ENCODE results near the gene DYNC2LI1. TPM values are rescaled to one million over a fixed set of nuclear protein-coding genes. Genes with fewer than 3 reads are reported as not detected.

The DYNC2LI1 gene
- polyA plus RNA-seq, 4 donors = 36.8 to 101 (median 80.6) TPM

DNA sequence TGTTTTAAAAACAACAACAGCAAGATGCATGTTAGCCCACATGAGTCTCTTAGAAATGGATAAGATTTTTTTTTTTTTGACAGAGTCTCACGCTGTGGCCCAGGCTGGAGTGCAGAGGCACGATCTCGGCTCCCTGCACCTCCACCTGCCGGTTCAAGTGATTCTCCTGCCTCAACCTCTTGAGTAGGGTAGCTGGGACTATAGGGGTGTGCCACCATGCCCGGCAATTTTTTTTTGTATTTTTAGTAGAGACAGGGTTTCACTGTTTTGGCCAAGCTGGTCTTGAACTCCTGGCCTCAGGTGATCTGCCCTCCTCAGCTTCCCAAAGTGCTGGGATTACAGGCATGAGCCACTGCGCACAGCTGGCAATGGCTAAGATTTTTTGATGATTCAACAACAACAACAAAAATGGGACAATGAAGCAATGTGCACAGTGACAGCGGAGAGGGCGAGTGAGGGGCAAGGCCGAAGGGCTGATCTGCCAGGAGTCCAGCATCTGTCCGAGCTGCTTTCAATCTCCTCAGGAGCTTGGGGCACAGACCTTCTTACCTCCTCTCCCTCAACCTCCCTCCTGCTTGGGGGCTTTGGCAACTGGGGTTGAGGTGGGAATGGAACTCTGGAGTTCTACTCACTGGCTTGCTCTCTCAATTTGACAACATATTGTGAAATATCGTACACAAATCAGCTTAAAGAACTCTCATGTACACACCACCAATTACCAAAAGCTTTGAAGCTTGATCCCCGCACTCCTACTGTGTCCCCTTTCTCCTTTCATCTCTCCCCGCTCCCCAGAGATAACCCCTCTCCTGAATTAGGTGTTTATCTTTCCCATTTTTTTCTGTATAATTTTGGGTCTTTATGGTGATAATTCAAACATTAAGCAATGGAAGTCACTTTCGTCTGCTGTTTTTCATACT lies 68.4 kb downstream of the DYNC2LI1 start:
- no peak for DNase-seq (ENCODE audit: low read depth in 4 of 4, low spot score in 3 of 4)

DNA sequence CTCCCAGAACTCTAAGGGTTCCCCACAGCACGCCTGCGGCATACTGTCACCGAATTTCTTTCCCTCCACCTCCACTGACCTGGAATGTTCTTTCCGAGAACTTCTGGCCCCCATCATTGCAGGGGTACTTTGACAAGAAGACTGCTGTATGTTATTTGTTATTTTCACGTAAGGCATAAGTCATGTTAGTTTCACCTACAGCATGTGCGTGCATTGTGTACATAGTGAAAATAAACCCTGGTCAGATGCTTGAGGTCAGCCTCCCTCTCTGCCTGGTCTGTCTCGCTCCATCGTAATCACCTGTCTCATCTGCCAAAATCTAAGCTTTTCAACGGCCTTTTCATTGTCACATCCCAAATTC lies 69.0 kb downstream of the DYNC2LI1 start:
- DNase-seq (ENCODE audit: low read depth in 4 of 4, low spot score in 3 of 4) = no peak

DNA sequence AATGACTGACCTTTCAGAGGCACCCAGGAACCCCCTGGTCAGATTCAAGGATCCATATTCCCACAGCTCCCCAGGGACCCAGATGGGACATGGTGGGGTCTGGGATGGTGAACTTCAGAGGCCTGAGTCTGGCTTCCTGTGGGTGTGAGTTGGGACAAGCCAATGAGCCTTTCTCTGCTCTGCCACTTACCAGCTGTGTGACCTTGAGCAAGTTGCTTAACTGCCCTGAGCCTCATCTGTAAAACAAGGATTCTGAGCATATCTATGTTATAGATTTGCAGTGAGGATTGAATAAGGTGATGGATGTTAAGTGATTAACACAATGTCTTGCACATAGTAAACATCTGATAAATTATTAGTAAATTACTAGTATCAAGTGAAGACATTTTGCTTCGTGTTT lies 71.3 kb downstream of the DYNC2LI1 start:
- DNase-seq (ENCODE audit: low read depth in 4 of 4, low spot score in 3 of 4) = no peak

DNA sequence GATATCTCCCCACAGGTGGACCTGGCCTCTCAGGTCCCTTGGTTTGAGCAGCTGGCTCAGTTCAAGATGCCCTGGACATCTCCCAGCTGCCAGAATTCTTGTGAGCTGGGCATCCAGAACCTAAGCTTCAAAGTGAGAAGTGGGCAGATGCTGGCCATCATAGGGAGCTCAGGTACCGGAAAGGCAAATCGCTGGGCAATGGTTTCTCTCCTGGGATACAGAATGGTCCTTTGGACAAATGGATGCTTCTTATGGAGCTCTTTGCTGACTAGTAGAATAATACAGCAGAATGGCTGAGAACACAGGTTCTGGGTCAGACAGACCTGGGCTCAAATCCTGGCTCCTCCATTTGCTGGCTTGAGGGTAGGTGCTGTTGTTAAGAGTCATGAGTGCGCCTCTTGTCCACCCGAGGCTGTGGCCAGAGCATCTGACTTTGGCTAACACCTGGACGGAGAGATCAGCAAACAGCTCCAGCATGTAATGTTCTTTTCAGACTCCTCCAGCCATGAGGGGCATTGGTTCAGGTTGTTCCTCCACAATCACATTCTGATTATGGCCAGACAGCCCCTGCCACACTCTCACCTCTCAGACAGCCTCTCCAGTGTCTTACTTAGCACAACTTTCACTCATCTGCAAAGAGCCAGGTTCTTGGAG lies 72.4 kb downstream of the DYNC2LI1 start:
- no peak for DNase-seq (ENCODE audit: low read depth in 4 of 4, low spot score in 3 of 4)

DNA sequence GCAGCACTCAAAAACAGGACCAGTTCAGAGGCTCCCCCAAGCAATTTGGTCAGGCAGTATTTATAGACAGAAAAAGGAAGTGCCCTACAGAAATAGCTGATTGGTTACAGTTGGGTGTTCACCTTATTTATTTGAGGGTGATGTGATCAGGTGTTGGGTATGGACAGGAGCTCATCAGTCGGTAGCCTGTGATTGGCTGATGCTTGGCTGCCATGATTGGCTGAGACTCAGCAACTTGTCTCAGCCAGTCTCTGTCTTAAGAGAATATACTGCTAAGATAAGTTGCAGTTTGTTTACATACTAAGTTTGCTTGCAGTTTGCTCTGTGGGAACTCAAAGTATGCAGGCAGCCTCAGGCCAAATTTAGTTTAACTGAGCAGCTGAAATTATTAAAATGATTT lies 74.4 kb downstream of the DYNC2LI1 start:
- DNase-seq (ENCODE audit: low read depth in 4 of 4, low spot score in 3 of 4) = no peak

DNA sequence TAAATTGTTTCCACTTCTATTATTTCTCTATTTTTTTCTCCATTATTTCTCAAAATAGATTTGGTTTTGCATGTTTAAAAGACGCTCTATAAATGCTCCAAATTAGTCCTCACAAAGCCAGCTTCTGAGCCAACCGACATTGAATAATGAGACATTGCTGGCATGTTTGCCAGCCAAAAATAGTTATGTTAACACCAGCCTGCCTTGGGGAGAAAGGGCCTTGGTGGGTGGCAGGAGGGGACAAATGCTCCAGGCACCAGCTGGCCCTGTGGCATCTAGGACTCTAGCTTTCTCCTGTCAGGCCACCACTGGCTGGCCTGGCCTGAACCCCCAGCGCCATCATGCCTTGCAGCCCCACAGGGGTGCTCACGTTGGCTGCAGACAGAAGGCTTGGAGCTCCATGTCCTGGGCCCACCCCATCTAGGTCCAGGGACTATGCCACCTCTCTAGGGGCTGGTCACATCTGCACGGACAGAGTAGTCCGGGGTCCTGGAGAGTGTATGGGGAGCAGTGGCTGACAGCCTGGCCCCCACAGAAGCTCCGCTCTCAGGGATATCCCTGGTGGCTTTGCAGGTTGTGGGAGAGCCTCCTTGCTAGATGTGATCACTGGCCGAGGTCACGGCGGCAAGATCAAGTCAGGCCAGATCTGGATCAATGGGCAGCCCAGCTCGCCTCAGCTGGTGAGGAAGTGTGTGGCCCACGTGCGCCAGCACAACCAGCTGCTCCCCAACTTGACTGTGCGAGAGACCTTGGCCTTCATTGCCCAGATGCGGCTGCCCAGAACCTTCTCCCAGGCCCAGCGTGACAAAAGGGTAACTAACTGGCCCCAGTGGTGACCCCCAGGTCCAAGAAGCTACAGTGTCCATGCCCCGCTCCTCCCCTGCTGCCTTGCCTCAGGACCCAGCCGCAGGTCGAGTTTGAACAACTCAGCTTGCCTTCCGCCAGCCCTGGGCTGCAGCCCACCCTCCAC lies 77.5 kb downstream of the DYNC2LI1 start:
- DNase-seq (ENCODE audit: low read depth in 4 of 4, low spot score in 3 of 4) = no peak

DNA sequence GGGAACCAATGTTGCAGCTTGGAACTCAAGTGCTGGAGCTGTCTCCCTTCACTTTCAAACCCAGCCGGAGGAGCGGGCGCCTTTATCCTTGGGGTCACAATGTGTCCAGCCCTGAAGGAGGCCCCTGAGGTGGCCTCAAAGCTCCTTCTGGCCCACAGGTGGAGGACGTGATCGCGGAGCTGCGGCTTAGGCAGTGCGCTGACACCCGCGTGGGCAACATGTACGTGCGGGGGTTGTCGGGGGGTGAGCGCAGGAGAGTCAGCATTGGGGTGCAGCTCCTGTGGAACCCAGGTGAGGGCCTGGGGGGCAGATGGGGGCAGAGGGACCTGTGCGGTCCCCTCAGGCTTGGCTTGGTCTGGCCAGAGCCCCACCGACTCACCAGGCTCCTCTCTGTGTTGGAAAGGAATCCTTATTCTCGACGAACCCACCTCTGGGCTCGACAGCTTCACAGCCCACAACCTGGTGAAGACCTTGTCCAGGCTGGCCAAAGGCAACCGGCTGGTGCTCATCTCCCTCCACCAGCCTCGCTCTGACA lies 78.4 kb downstream of the DYNC2LI1 start:
- no peak for DNase-seq (ENCODE audit: low read depth in 4 of 4, low spot score in 3 of 4)

DNA sequence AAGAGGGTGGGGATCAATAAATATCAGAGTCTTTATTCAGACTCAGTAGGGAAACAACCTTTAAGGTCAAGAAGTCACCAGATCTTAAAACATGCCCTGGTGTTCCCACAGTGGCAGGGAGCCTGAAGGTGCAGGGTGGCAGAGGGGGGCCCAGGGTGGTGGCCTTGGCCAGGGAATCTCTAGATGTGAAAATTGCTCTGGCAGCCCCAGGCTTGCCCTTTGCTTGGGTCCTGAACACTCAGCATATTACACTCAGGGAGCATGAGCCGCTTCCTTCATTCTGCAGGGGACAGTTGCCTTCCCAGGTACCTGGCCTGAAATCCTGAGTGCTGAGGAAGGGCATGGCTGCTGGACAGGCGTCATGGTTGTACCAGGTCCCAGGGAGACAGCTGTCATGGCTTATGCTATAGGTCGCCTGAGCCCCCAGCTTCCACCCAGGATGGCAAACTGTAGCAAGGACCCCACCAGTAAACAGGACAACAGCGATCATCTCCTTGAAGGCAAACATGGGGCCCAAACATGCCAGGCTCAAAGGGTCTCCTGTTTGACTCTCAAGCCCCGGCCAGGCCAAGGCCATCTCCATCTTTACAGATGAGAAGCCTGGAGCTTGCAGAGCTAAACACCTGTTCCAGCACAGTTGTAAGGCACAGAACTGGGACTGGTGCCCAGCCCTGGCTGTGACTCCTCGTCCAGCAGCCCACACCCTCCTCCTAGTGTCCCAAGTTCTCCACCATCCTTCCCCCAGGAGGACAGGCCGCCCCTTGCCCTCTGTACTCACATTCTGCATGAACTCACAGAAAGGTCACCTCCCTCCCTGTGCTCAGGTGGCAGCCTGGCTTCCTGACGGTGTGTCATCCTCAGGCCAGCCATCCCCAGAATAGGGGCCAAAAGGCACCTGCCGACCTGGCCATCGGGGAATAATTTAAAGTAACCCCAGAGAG lies 79.6 kb downstream of the DYNC2LI1 start:
- no peak for DNase-seq (ENCODE audit: low read depth in 4 of 4, low spot score in 3 of 4)

DNA sequence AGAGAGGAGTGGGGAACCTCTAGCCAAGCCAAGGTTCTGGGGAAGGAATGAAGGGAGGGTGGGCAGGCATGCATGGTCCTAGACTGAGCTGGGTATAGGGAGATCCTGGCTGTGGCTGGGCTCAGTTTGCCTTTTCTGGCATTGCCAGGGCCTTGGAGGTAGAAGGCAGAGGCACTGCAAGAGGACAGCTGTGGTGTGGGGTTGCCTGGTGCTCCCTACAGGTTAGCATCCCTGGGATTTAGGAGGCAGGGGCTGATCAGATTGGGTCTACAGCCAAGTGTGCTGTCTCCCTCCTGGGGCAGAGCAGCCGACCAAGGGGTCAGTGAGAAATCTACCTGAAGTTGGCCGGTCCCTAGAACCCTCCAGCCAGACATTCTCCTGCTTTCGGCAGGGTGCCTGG lies 80.8 kb downstream of the DYNC2LI1 start:
- no peak for DNase-seq (ENCODE audit: low read depth in 4 of 4, low spot score in 3 of 4)

DNA sequence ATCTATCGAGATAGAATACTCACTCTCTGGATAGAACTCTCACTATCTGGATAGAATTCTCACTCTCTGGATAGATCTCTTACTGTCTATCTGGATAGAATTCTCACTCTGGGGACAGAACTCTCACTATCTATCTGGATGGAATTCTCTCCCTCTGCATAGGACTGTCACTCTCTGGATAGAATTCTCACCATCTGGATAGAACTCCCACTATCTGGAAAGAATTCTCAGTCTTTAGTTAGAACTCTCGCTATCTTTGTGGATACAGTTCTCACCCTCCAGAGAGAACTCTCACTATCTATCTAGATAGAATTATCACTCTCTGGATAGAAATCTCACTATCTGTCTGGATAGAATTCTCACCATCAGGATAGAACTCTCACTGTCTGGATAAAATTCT lies 81.5 kb downstream of the DYNC2LI1 start:
- DNase-seq (ENCODE audit: low read depth in 4 of 4, low spot score in 3 of 4) = no peak

Other genes with a start within 250 kb of the DYNC2LI1 start
- gene THADA, start 178.0 kb upstream of the DYNC2LI1 start, polyA plus RNA-seq (ENCODE audit: insufficient read length in 4 of 4) = 10 to 100 TPM; 19.9 to 38.6 (median 33.6) TPM
- 10 to 100 TPM; 24.7 to 40.4 (median 32.3) TPM for gene PLEKHH2, start 136.8 kb upstream of the DYNC2LI1 start, polyA plus RNA-seq (ENCODE audit: insufficient read length in 4 of 4)
- 1 to 10 TPM; 2.0 to 4.9 (median 3.4) TPM for gene C1GALT1C1L, start 97.6 kb upstream of the DYNC2LI1 start, polyA plus RNA-seq (ENCODE audit: insufficient read length in 4 of 4)
- under 1 TPM; 0.11 to 0.76 (median 0.63) TPM for gene ABCG5, start 64.8 kb downstream of the DYNC2LI1 start, polyA plus RNA-seq (ENCODE audit: insufficient read length in 4 of 4)
- gene ABCG8, start 64.9 kb downstream of the DYNC2LI1 start, polyA plus RNA-seq (ENCODE audit: insufficient read length in 4 of 4) = 1 to 10 TPM in 1 of 4 donors, under 1 TPM in 3; 0.25 to 1.2 (median 0.81) TPM
- gene LRPPRC, start 221.9 kb downstream of the DYNC2LI1 start, polyA plus RNA-seq (ENCODE audit: insufficient read length in 4 of 4) = 100 to 1,000 TPM in 3 of 4 donors, 10 to 100 TPM in 1; 80.2 to 124 (median 118) TPM